SK-N-SH treated with all-trans-retinoic acid at 6 μM for 48 hours (cell line): ENCODE measurements around the gene FAM78B.

ENCODE experiments used
- ATAC-seq: fragments of 200-7000 bp; cut with Tn5 transposase; 3 replicates; pipeline ENCODE4 v1.9.1; 2020; ENCODE audit warnings: mild to moderate bottlenecking, moderate library complexity
- ARNTL ChIP-seq: fragments of 450-650 bp; formaldehyde crosslinking; IDR thresholded peaks from 2 replicates; pipeline ENCODE4 v1.5.0; 2020; ENCODE audit warnings: low read depth, mild to moderate bottlenecking, moderate library complexity, borderline replicate concordance
- BACH2 ChIP-seq: fragments of 250-450 bp; sonication (Bioruptor Pico); IDR thresholded peaks from 2 replicates; pipeline ENCODE4 v1.9.0; 2021; ENCODE audit warnings: mild to moderate bottlenecking, borderline replicate concordance
- CSRNP3 ChIP-seq: fragments of 250-450 bp; sonication (Bioruptor Pico); IDR thresholded peaks from 2 replicates; pipeline ENCODE4 v1.5.1; 2021; ENCODE audit warnings: mild to moderate bottlenecking, moderate library complexity
- GLIS3 ChIP-seq: fragments of 250-450 bp; sonication (Bioruptor Pico); IDR thresholded peaks from 2 replicates; pipeline ENCODE4 v1.5.0; 2020; ENCODE audit warnings: mild to moderate bottlenecking, moderate library complexity
- ISL1 ChIP-seq: fragments of 250-450 bp; sonication (Bioruptor Pico); IDR thresholded peaks from 2 replicates; pipeline ENCODE4 v2.1.2; 2022; ENCODE audit warnings: mild to moderate bottlenecking, moderate library complexity
- OSR1 ChIP-seq: fragments of 250-450 bp; sonication (Bioruptor Pico); IDR thresholded peaks from 2 replicates; pipeline ENCODE4 v1.8.0; 2022; ENCODE audit warnings: moderate library complexity, mild to moderate bottlenecking, inconsistent platforms
- PPARA ChIP-seq: fragments of 250-450 bp; sonication (Bioruptor Pico); IDR thresholded peaks from 2 replicates; pipeline ENCODE4 v1.5.0; 2020; ENCODE audit warnings: mild to moderate bottlenecking, borderline replicate concordance
- RARB ChIP-seq: fragments of 250-450 bp; sonication (Bioruptor Pico); IDR thresholded peaks from 2 replicates; pipeline ENCODE4 v1.8.0; 2021; ENCODE audit warnings: mild to moderate bottlenecking, moderate library complexity
- TCF4 ChIP-seq: fragments of 250-450 bp; sonication (Bioruptor Pico); IDR thresholded peaks from 2 replicates; pipeline ENCODE4 v1.8.0; 2021; ENCODE audit warnings: mild to moderate bottlenecking, moderate library complexity, borderline replicate concordance
- TOX ChIP-seq: fragments of 250-450 bp; sonication (Bioruptor Pico); IDR thresholded peaks from 2 replicates; pipeline ENCODE4 v1.8.0; 2021; ENCODE audit warnings: mild to moderate bottlenecking, moderate library complexity, borderline replicate concordance
- ZC3H10 ChIP-seq: fragments of 250-450 bp; sonication (Bioruptor Pico); IDR thresholded peaks from 2 replicates; pipeline ENCODE4 v1.5.1; 2021; ENCODE audit warnings: mild to moderate bottlenecking, moderate library complexity
- ZFP3 ChIP-seq: fragments of 250-450 bp; sonication (Bioruptor Pico); IDR thresholded peaks from 2 replicates; pipeline ENCODE4 v1.5.0; 2020; ENCODE audit warnings: mild to moderate bottlenecking, moderate library complexity
- ZFP30 ChIP-seq: fragments of 450-650 bp; formaldehyde crosslinking; IDR thresholded peaks from 2 replicates; pipeline ENCODE4 v1.5.0; 2022; ENCODE audit warnings: mild to moderate bottlenecking, moderate library complexity
- ZNF565 ChIP-seq: fragments of 450-650 bp; formaldehyde crosslinking; conservative IDR thresholded peaks from 2 replicates; pipeline ENCODE4 v1.5.0; 2020; ENCODE audit warnings: low read depth, mild to moderate bottlenecking, moderate library complexity
- ZNF70 ChIP-seq: fragments of 450-650 bp; formaldehyde crosslinking; IDR thresholded peaks from 2 replicates; pipeline ENCODE4 v1.5.0; 2020; ENCODE audit warnings: mild to moderate bottlenecking, moderate library complexity
- ZNF8 ChIP-seq: fragments of 450-650 bp; formaldehyde crosslinking; IDR thresholded peaks from 2 replicates; pipeline ENCODE4 v1.5.0; 2020; ENCODE audit warnings: mild to moderate bottlenecking, moderate library complexity
- TF ChIP-seq, protein P1 (sequence below): fragments of 250-450 bp; sonication (Bioruptor Pico); IDR thresholded peaks from 2 replicates; pipeline ENCODE4 v1.8.0; 2021; ENCODE audit warnings: low read depth, mild to moderate bottlenecking, moderate library complexity, borderline replicate concordance
- TF ChIP-seq, protein P2 (sequence below): fragments of 250-450 bp; sonication (Bioruptor Pico); IDR thresholded peaks from 2 replicates; pipeline ENCODE4 v1.5.0; 2020; ENCODE audit warnings: mild to moderate bottlenecking, moderate library complexity
- TF ChIP-seq, protein P3 (sequence below): fragments of 250-450 bp; sonication (Bioruptor Pico); IDR thresholded peaks from 2 replicates; pipeline ENCODE4 v1.8.0; 2020; ENCODE audit warnings: mild to moderate bottlenecking, moderate library complexity, borderline replicate concordance

Gene FAM78B

DNA sequence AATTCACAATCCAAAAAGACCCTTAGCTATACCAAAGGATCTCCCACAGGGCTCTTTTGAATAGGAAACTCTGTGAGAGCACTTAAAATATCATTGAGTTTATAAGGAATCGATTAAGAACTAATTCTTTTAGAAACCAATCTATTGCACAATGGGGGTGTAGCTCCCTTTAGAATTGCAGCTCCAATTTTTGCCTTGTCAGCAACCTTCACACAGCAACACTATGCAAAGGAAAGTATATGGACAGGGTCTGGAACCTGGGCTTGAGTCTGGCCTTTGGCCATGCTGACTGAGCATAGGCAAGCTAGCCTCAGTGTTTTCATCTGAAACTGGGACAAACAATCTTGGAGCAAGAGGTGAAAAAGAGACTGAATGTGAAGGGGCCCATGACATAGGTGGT, 17.2 kb upstream of the FAM78B start:
- ATAC-seq = no peak
- TF ChIP-seq GLIS3 (CRISPR knock-in tag) (no peak), BACH2 (CRISPR knock-in tag) (no peak), ZC3H10 (CRISPR knock-in tag) (no peak), CSRNP3 (CRISPR knock-in tag) (no peak), ZNF565 (CRISPR knock-in tag) (no peak), OSR1 (CRISPR knock-in tag) (no peak), ISL1 (CRISPR knock-in tag) (no peak), ZNF70 (CRISPR knock-in tag) (no peak), RARB (CRISPR knock-in tag) (no peak), ARNTL (CRISPR knock-in tag) (no peak), ZNF8 (CRISPR knock-in tag) (no peak), TOX (CRISPR knock-in tag) (no peak), TCF4 (CRISPR knock-in tag) (no peak), PPARA (CRISPR knock-in tag) (no peak), ZFP3 (no peak), ZFP30 (CRISPR knock-in tag) (no peak)
- TF ChIP-seq, protein P1, sequence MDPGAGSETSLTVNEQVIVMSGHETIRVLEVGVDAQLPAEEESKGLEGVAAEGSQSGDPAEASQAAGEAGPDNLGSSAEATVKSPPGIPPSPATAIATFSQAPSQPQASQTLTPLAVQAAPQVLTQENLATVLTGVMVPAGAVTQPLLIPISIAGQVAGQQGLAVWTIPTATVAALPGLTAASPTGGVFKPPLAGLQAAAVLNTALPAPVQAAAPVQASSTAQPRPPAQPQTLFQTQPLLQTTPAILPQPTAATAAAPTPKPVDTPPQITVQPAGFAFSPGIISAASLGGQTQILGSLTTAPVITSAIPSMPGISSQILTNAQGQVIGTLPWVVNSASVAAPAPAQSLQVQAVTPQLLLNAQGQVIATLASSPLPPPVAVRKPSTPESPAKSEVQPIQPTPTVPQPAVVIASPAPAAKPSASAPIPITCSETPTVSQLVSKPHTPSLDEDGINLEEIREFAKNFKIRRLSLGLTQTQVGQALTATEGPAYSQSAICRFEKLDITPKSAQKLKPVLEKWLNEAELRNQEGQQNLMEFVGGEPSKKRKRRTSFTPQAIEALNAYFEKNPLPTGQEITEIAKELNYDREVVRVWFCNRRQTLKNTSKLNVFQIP = no peak
- TF ChIP-seq, protein P2, sequence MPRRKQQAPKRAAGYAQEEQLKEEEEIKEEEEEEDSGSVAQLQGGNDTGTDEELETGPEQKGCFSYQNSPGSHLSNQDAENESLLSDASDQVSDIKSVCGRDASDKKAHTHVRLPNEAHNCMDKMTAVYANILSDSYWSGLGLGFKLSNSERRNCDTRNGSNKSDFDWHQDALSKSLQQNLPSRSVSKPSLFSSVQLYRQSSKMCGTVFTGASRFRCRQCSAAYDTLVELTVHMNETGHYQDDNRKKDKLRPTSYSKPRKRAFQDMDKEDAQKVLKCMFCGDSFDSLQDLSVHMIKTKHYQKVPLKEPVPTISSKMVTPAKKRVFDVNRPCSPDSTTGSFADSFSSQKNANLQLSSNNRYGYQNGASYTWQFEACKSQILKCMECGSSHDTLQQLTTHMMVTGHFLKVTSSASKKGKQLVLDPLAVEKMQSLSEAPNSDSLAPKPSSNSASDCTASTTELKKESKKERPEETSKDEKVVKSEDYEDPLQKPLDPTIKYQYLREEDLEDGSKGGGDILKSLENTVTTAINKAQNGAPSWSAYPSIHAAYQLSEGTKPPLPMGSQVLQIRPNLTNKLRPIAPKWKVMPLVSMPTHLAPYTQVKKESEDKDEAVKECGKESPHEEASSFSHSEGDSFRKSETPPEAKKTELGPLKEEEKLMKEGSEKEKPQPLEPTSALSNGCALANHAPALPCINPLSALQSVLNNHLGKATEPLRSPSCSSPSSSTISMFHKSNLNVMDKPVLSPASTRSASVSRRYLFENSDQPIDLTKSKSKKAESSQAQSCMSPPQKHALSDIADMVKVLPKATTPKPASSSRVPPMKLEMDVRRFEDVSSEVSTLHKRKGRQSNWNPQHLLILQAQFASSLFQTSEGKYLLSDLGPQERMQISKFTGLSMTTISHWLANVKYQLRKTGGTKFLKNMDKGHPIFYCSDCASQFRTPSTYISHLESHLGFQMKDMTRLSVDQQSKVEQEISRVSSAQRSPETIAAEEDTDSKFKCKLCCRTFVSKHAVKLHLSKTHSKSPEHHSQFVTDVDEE = no peak
- TF ChIP-seq, protein P3, sequence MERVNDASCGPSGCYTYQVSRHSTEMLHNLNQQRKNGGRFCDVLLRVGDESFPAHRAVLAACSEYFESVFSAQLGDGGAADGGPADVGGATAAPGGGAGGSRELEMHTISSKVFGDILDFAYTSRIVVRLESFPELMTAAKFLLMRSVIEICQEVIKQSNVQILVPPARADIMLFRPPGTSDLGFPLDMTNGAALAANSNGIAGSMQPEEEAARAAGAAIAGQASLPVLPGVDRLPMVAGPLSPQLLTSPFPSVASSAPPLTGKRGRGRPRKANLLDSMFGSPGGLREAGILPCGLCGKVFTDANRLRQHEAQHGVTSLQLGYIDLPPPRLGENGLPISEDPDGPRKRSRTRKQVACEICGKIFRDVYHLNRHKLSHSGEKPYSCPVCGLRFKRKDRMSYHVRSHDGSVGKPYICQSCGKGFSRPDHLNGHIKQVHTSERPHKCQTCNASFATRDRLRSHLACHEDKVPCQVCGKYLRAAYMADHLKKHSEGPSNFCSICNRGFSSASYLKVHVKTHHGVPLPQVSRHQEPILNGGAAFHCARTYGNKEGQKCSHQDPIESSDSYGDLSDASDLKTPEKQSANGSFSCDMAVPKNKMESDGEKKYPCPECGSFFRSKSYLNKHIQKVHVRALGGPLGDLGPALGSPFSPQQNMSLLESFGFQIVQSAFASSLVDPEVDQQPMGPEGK (CRISPR knock-in tag) = no peak
- TF ChIP-seq, all 23 proteins: peak for 0

DNA sequence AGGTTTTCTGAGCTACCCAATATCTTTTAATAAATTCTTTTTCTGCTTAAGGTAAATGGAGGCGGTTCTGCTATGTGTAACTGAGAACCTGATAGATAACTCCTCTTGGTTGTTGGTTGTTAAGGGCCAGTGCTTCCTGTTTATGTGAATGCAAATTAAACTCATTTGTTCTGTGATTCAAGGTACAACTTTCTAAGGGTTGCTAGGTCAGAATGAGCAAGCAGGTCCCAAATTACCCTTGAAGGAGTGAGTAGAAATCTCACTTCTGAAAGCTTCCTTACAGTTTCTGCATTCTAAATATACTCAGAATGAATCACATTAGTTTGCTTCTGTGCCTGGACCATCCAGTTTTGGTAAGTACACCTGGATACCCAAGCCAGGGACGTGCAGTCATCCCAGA, 15.5 kb upstream of the FAM78B start:
- TF ChIP-seq GLIS3 (CRISPR knock-in tag) = no peak
- no peak for TF ChIP-seq RARB (CRISPR knock-in tag)
- TF ChIP-seq PPARA (CRISPR knock-in tag) = no peak
- TF ChIP-seq, protein P2 = no peak
- TF ChIP-seq ZNF8 (CRISPR knock-in tag) = no peak
- TF ChIP-seq ZFP3 = no peak
- TF ChIP-seq ARNTL (CRISPR knock-in tag) = no peak
- no peak for TF ChIP-seq OSR1 (CRISPR knock-in tag)
- TF ChIP-seq TCF4 (CRISPR knock-in tag) = no peak
- TF ChIP-seq ZFP30 (CRISPR knock-in tag) = no peak
- no peak for TF ChIP-seq BACH2 (CRISPR knock-in tag)
- no peak for TF ChIP-seq ZC3H10 (CRISPR knock-in tag)
- no peak for ATAC-seq
